ENCODE results near the gene ASTL.

DNA sequence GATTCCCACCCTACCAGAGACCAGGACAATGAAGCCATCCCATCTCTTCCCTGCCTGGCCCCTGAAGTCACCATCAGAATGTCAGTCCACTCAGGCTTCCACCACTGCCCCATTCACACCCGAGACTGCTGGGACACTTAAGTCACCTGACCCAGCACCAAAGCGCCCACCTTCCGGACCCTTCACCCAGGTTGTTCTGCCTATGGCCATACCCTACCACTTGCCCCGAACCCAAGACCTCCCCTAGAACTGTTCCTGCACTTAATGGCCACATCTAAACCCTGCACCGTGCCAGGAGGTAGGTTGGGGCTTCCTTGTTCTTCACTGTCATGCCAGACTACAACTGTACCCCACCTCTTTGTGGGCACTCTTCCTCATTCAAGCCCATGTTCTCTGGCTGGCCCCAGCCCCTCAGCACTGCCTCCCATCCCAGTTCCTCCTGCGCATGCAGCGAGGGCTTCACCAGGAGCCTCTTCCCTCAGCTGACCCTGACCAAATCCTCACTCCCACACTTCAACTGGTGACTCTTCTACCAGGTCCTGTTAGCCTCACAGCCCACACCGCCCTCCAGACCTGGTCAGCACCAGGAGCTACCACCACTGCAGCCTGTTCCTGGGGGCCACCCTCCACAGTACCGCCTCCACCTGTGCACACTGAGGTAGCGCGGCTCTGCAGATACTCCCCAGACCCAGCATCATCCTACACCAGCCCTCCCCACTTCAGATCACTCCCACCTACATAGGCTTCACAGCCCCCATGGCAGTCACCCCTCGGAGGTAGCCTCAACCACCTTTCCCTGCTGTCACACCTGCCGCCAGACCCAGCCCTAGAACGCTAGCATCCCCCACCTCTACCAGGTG lies 13.7 kb downstream of the ASTL start:
- TF ChIP-seq, protein P1, sequence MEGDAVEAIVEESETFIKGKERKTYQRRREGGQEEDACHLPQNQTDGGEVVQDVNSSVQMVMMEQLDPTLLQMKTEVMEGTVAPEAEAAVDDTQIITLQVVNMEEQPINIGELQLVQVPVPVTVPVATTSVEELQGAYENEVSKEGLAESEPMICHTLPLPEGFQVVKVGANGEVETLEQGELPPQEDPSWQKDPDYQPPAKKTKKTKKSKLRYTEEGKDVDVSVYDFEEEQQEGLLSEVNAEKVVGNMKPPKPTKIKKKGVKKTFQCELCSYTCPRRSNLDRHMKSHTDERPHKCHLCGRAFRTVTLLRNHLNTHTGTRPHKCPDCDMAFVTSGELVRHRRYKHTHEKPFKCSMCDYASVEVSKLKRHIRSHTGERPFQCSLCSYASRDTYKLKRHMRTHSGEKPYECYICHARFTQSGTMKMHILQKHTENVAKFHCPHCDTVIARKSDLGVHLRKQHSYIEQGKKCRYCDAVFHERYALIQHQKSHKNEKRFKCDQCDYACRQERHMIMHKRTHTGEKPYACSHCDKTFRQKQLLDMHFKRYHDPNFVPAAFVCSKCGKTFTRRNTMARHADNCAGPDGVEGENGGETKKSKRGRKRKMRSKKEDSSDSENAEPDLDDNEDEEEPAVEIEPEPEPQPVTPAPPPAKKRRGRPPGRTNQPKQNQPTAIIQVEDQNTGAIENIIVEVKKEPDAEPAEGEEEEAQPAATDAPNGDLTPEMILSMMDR (IDR thresholded peaks at IDR 0.05; ENCODE audit: borderline replicate concordance, extremely low read depth, low read length, poor library complexity, severe bottlenecking), result no peak
- TF ChIP-seq EZH2 (IDR thresholded peaks at IDR 0.05; ENCODE audit: borderline replicate concordance, low read depth, low read length, severe bottlenecking), result no peak

Measured in DND-41 (cell line).